Stomach (tissue), 4 donors: Measurements from ENCODE around the gene MYEOV.

ENCODE experiments used
- CTCF ChIP-seq, 7 experiments: fragments of 450-650 bp in 4 of 7; fragments of 200-600 bp in 3 of 7; sonication (generic) in 3 of 7; IDR thresholded peaks; one replicate each; pipeline ENCODE4 v1.5.1; 2016 to 2019; ENCODE audit warnings: antibody characterized with exemption in 7 of 7, control low read depth in 2 of 7, mild to moderate bottlenecking in 1 of 7
- POLR2A ChIP-seq, 4 donors: fragments of 450-650 bp; IDR thresholded peaks; one replicate each; pipeline ENCODE4 v1.6.1; 2016; ENCODE audit warnings: antibody characterized with exemption in 4 of 4, control low read depth in 2 of 4, mild to moderate bottlenecking in 1 of 4, moderate library complexity in 1 of 4
- POLR2AphosphoS5 ChIP-seq, 3 donors: sonication (generic); formaldehyde crosslinking; IDR thresholded peaks; one replicate each; pipeline ENCODE4 v1.6.1; 2016; ENCODE audit warnings: antibody characterized with exemption in 3 of 3

GRCh38 chr11:69298267-69299022, 4.5 kb downstream of the MYEOV start:
- TF ChIP-seq CTCF (IDR thresholded peaks at IDR 0.05) (no peak), POLR2A (IDR thresholded peaks at IDR 0.05) (no peak), POLR2AphosphoS5 (IDR thresholded peaks at IDR 0.05) (peak in 2 of 3 donors; percentile 74 to 89)
